ENCODE measurements around the gene MFAP1.

MFAP1 gene

GRCh38 chr15:43776101-43776717, 48.3 kb downstream of the MFAP1 start:
- DNase-seq, result no peak

- peak; percentile 62 for DNase-seq
These were observed 49.0 kb downstream of the MFAP1 start for GRCh38 chr15:43775411-43775965.

- DNase-seq, result no peak
These were observed 50.4 kb downstream of the MFAP1 start for GRCh38 chr15:43774062-43774461.

- no peak for DNase-seq
These were observed 51.9 kb downstream of the MFAP1 start for GRCh38 chr15:43772624-43773023.

GRCh38 chr15:43771816-43772215, 52.7 kb downstream of the MFAP1 start:
- no peak for DNase-seq

GRCh38 chr15:43769584-43770228, 54.8 kb downstream of the MFAP1 start:
- DNase-seq, result peak; percentile 67

- no peak for DNase-seq
These were observed 60.6 kb downstream of the MFAP1 start for GRCh38 chr15:43763819-43764446.

- DNase-seq, result peak; percentile 67
These were observed 61.7 kb downstream of the MFAP1 start for GRCh38 chr15:43762824-43763223.

All from fibroblast of skin of scalp (primary cell).